SH-SY5Y (cell line): ENCODE measurements around the gene EXOC6B.

Experiments
- GATA2 ChIP-seq: IDR thresholded peaks from 2 replicates; pipeline ENCODE4 v1.6.1; 2011; ENCODE audit warnings: mild to moderate bottlenecking, low read depth, low read length
- GATA3 ChIP-seq: IDR thresholded peaks from 2 replicates; pipeline ENCODE4 v1.6.1; 2011; ENCODE audit warnings: low read depth, mild to moderate bottlenecking, low read length, moderate library complexity

GRCh38 chr2:72815655-72816278 is 10.1 kb downstream of the EXOC6B start:
- TF ChIP-seq GATA3 (no peak), GATA2 (no peak)
